GM12874 (cell line): ENCODE results near the gene GPR17.

Experiments used
- CTCF ChIP-seq: IDR thresholded peaks from 2 replicates; pipeline ENCODE4 v1.5.1; 2011; ENCODE audit warnings: low read depth, mild to moderate bottlenecking, control low read depth, low read length, moderate library complexity; ENCODE audit not compliant: insufficient read depth

GPR17 gene

DNA sequence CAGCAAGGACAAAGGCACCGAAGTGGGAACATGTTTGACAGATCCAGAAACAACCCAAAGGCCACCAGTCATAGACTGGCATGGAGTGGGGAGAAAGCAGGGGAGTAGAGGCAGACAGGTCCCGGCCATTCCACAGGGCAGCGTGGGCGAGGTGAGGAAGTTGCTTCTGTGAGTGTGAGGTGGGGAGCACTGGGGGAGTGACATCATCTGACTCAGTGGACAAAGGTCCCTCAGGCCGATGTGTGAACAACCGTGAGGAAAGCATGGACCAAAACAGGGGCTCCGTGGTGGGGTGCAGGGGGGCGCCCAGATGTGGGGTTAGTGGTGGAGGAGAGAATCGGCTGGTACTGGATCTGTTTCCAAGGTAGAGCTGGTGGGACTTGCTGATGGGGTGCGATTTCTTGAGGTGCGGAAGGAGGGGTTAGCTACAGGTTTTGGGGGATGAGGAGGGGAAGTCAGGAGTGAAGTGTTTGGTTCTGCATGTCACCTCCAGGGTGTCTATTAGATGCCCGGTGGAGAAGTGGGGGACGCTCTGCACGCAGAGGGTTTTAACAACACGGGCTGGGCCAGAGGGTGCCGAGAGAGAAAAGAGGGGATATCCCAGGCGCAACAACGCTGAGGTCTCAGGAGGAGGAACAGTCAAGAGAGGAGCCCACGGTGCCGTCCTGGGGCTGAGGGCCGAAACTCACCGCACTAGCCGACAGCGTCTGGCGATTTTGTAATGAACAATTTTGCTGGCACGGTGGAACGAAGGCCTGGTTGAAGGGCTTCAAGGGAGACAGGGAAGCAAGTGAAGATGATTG, 52.8 kb downstream of the GPR17 start:
- TF ChIP-seq CTCF, result no peak

- peak; percentile 21; the same call in 1 of the 2 replicates for TF ChIP-seq CTCF
Measured at GRCh38 chr2:127700527-127701192, 54.7 kb downstream of the GPR17 start.

- no peak for TF ChIP-seq CTCF
Measured at GRCh38 chr2:127701193-127701650, 55.3 kb downstream of the GPR17 start, which contains the start of gene SFT2D3. Gene SFT2D3, plus strand, starts transcription at chr2:127701497. Its CDS starts 32 bp downstream, at chr2:127701529.

- peak; percentile 32; the same call in 1 of the 2 replicates for TF ChIP-seq CTCF
Measured at GRCh38 chr2:127701651-127702394, 55.9 kb downstream of the GPR17 start.
